Anterior cingulate cortex (tissue), 58 donors: Measurements from ENCODE around the gene CCL4.

Experiments
- DNase-seq, 58 donors: peaks; one replicate each; lab custom pipeline; 2025; lab: John Stamatoyannopoulos, UW

The CCL4 gene

GRCh38 chr17:36136439-36136838 lies 32.8 kb downstream of the CCL4 start:
- DNase-seq, result no peak

DNA sequence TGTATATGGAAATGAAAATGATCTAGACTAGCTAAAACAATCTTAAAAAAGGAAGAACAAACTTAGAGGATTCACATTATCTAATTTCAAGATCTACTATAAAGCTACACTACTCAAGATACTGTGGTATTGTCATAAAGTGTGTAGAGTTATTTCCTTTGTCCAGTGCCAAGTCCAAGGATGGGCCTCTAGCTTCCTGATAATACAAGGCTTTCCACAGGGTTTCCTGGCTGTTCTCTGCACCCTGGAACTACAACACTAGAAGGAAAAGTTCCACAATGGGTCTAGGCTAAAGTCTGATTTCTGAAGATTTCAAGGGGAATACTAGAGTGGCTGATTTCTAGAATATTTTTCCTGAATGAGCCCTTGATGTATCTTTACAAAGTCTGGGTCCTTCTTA lies 38.6 kb downstream of the CCL4 start:
- DNase-seq, result no peak

DNA sequence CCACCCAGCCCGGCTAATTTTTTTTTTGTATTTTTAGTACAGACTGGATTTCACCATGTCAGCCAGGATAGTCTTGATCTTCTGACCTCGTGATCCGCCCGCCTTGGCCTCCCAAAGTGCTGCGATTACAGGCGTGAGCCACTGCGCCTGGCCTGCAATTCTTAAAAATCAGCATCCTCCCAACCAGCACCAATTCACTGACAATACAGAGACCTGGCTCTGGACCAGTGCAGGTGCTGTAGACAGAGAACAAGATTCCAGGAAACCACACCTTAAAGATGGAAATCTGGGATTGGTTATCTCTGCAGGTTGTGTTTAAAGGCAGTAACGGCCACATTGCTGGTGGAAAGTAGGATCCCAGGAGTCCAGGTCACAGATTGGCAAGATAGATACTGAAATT lies 39.2 kb downstream of the CCL4 start:
- DNase-seq, result no peak

DNA sequence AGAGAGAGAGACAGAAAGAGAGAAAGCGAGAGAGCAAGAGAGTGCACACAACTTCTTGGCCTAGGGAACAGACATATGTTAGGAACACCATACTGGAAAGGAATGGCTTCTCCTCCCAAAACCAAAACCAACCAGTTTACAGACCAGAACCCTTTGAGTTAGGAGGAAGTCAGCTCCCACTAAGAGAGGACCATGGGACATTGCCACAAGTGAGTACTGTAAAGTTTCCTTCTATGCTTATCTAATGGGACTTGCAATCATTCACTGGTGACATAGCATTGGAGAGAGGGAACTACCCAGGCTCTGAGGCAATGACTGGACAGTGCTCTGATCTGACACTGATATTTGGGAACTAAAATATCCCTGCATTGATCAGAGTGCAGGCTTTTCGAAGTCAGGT lies 40.4 kb downstream of the CCL4 start:
- no peak for DNase-seq

DNA sequence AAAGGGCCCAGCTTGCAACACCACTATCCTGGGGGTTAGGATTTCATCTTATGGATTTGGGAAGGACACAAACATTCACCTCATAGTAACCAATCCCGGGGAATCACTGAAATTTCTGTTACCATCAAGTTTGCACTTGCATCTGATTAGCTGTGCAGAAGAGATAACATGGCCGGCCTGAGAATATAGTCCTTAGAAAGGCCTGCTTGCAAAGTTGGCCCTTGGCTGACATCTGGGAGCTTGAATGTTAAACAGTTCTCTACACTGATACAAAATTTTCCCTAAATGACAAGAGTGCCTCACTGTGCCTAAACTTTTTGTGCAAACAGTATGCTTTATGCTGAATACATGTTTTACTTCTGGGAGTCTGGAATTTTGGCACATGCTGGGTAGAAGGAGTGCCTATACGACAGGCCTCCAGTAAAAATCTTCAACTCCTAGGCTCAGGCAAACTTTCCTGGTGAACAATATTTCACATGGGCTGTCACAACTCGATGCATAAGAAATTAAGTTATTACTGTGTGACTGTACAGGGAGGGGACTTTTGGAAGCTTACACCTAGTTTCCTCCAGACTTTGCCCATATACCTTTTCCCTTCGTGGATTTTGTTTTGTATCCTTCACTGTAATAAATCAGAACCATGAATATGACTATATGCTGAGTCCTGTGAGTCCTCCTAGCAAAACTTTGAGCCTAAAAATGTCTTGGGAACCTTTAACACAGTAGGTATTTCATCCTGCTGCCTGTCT lies 41.5 kb downstream of the CCL4 start:
- DNase-seq, result no peak

- no peak for DNase-seq
These were observed 44.0 kb downstream of the CCL4 start for GRCh38 chr17:36147601-36148000.

DNA sequence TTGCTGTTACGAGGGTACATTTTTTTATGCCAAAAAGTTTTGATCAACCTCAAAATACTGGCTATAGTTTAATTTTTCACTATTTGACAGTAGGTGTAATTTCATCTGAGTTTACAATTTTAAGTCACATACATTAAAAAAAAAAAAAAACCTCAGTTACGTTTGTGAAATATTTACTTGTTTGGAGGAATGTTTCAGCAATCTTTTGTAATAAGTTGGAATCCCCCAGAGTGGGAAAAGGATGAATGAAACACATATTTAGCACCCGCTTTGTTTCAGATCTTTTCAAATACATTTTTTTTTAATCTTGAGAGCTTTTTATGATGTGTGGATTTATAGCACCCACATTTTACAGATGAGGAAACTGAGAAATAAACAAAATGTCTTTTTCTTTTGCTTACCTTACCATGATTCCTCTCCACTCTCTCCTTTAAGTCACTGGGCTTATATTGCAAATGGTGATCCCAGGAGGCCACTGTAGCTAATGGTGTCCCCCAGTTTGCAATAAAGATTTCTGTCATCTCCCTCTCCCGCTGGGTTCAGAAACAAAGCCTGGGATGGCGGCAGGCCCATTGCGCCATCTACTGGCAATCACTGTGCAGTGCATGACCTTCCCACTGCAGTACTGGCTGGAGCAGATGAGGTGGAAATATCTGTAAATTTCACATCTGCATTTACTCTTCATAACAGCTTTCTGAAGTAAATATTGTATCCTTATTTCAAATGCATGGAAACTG lies 45.1 kb downstream of the CCL4 start:
- peak in 46 of 58 donors; percentile 1 to 75 (median 20) for DNase-seq

GRCh38 chr17:36149296-36149820 lies 45.7 kb downstream of the CCL4 start:
- peak in 6 of 58 donors; percentile 1 to 30 (median 18) for DNase-seq

GRCh38 chr17:36151891-36152638 lies 48.4 kb downstream of the CCL4 start:
- no peak for DNase-seq

DNA sequence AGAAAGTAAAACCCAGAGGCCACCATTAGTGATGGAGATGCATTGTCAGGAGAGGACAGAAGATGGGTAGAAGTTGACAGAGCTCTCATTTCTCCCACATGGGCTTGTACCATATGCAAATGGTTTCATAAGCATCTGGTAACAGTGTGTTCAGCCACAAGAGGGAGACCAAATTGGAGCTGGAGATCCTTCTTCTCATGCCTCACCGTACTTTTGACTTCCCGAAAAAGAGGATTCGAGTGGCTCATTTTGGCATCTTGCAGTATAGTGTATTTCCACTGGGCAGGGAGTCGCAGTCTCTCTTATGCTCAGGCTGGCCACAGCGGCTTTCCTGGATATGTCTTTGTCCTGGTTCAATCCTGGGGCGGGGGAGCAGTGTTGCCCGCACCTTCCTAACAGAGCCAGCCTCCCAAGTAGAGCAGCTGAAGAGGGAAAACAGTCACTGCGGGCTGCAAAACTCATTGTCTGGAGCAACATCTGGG lies 49.1 kb downstream of the CCL4 start:
- peak in 2 of 58 donors; percentile 7 to 13 for DNase-seq

DNA sequence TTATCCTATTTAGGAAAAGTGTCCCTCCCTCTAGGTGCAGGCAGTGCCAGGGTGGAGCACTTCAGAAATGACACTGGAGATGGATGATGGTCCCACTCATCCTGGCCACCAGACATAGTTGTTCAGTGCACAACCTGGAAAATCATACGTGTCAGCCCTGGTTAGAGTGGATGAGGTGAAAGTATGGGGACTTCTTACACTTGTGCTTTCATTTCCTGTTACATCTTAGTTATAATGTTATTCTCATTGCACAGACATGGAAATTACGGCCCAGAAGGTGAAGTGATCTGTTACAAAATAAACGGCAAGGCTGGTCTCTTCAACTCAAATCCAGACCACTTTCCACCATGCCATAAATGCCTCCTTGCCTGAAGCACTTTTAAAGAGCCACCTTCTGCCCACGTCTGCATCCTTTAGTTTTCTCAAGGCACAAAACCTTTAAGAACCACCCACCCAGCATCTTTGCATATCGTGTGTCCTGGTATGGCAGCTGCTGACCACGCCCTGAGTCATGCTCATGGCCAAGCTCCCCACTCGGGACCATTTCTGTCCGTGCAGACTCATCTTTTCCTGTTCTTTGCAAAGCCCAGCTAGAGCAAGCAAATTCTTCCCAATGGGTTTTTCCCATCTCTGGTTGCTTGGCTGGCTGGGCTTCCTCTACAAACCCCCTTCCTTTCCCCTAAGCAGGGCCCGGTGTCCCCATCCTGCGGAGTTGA lies 50.4 kb downstream of the CCL4 start:
- no peak for DNase-seq
